AG04449 (cell line): ENCODE results near the gene JAZF1.

Source experiments
- CTCF ChIA-PET: fragments of 350-600 bp; formaldehyde crosslinking; extraction: SDS; loops from one replicate; lab custom pipeline; 2021; ENCODE audit warnings: antibody characterized with exemption; lab: Yijun Ruan, JAX
- POLR2A ChIA-PET: fragments of 400-600, 350-600 bp; formaldehyde crosslinking; extraction: SDS; loops from one replicate; lab custom pipeline; 2020; ENCODE audit warnings: antibody characterized with exemption, inconsistent platforms; lab: Yijun Ruan, JAX
- DNase-seq: peaks from one replicate; pipeline ENCODE4 v3.0.0-alpha.2; 2010; ENCODE audit warnings: low read depth, low spot score
- H3K4me3 ChIP-seq: 2 replicates; pipeline ENCODE4 v1.5.1; 2011; ENCODE audit warnings: low read depth, mild to moderate bottlenecking, control low read depth, low read length
- TF ChIP-seq, protein P1 (sequence below): IDR thresholded peaks from one replicate; pipeline ENCODE4 v1.5.1; 2011; ENCODE audit warnings: mild to moderate bottlenecking, moderate library complexity, low read length, control low read depth, inconsistent platforms; ENCODE audit not compliant: insufficient read depth; ENCODE audit errors: missing control alignments

The JAZF1 gene

DNA sequence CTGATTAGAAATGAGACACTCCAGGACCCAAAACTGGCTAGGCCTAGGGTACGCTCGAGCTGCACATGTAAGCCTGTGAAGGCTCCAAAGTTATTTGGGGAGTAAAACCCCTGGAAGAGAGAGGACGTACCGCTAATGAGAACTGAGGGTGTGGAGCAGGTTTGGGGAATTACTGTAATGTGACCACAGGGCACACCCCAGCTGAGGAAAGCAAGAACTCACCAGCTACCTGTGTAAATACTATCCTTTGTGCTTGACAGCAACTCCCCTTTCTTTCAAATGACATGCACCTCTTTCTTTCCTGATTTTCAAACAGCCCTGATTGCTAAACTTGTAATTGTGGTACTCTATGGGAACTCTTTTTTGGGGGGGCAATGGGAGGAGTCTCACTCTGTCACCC, 147.2 kb downstream of the JAZF1 start:
- no peak overlapping the region for H3K4me3 ChIP-seq
- CTCF ChIA-PET: interaction anchor here (0.9 to 2.1 kb wide), 2 partner anchors 13 to 81 kb away, joined by 4 to 7 read pairs; no protein-coding TSS in a partner anchor
- POLR2A ChIA-PET: no interaction called here
- no peak for DNase-seq
- TF ChIP-seq, protein P1, sequence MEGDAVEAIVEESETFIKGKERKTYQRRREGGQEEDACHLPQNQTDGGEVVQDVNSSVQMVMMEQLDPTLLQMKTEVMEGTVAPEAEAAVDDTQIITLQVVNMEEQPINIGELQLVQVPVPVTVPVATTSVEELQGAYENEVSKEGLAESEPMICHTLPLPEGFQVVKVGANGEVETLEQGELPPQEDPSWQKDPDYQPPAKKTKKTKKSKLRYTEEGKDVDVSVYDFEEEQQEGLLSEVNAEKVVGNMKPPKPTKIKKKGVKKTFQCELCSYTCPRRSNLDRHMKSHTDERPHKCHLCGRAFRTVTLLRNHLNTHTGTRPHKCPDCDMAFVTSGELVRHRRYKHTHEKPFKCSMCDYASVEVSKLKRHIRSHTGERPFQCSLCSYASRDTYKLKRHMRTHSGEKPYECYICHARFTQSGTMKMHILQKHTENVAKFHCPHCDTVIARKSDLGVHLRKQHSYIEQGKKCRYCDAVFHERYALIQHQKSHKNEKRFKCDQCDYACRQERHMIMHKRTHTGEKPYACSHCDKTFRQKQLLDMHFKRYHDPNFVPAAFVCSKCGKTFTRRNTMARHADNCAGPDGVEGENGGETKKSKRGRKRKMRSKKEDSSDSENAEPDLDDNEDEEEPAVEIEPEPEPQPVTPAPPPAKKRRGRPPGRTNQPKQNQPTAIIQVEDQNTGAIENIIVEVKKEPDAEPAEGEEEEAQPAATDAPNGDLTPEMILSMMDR: no peak

DNA sequence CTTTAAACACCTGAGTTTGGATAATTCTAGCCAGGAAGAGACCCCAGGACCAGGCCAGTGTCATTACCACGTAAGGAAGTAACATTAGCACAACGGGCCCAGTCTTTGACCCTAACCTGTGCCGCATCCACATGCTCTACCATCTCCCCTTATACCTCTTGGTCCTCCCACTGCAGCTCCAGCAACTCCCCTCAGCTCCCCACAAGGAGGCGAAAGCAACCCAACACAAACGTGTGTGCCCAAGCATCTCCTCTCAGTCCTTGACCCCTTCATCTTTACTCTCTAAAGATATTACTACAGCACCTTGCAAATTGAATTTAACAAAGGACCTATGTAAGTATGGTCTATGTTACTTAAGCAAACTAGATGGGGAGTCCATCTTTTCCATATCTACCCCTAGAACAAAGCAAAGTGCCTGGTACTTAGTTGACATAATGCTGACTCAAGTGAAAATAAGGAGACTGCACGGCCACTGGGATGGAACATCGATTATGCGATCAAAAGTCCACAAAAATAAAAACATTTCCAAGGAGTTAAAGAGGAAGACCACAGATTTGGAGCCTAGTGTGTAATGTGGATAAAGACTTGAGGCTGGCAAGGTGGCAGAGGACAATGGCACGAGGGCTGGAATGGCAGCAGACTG, 147.7 kb downstream of the JAZF1 start:
- TF ChIP-seq, protein P1: no peak
- ChIA-PET CTCF (interaction anchor here (1.1 to 2.1 kb wide), 3 partner anchors 11 to 64 kb away, joined by 3 to 8 read pairs (median 7); no protein-coding TSS in a partner anchor), POLR2A (no interaction called here)
- no peak overlapping the region for H3K4me3 ChIP-seq
- no peak for DNase-seq

DNA sequence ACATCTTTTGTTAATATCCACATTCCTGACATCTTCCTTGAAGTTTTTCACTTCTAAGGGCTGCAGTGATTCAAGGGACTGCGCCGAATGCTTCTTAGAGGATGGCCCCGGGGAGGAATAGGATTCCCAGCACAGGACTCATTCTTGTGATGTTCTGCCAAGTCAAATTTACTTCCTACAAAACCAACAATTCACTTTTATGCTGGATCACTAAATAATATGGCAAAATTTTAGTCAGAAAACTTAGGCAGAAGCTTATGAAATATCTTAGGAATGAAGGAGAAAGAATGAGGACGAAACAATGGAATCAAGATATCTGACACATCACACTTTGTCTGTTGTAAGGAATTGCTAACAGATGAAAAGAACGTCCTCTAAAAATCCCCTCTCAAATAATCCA, 151.5 kb downstream of the JAZF1 start:
- no peak overlapping the region for H3K4me3 ChIP-seq
- ChIA-PET CTCF (interaction anchor here (0.9 to 2.0 kb wide), 4 partner anchors 33 to 834 kb away, joined by 3 to 5 read pairs (median 3); no protein-coding TSS in a partner anchor), POLR2A (no interaction called here)
- TF ChIP-seq, protein P1: no peak
- no peak for DNase-seq

DNA sequence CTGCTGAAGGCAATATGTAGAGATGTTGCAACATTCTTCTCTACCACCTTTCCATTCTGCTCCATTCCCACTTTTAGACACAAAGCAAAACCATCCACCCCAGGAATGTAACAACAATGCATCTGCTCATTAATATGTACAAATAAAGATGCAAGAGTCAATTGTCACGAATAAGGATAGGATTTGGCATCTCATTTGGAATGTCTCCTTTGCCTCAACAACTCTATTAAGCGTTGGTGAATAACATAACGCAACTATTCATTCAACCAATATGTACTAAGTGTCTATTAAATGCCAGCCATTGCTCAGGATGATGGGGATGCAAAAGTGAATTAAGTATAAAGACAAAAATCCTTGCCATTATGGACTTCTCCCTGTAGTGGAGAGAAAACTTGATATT, 152.1 kb downstream of the JAZF1 start:
- CTCF ChIA-PET: interaction anchor here (1.0 to 2.0 kb wide), 4 partner anchors 8 to 833 kb away, joined by 3 to 5 read pairs (median 3); no protein-coding TSS in a partner anchor
- TF ChIP-seq, protein P1: no peak
- no peak overlapping the region for H3K4me3 ChIP-seq
- no peak for DNase-seq
- POLR2A ChIA-PET: no interaction called here

DNA sequence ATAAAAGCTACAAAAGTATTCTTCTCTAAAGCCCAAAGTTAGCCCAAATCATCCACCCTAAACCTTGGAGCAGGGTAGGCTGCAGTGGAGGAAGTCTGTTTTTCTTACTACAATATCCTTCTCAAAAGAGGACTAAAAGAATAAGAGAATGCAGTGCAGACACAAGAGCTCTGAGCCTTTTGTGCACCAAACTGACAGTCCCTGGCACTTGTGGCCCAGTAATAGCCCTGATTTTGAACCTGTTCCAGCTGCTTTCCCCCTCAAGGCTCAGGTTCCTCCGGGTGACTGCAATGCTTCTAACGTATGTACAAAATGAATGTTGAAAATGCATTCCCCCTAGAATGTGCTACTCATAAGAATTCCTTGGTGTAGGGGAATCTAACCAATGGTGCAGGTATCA, 154.4 kb downstream of the JAZF1 start:
- no peak overlapping the region for H3K4me3 ChIP-seq

More for the DNA sequence above, 154.4 kb downstream of the JAZF1 start:
- ChIA-PET CTCF (interaction anchor here (1.0 to 2.0 kb wide), 3 partner anchors 52 to 830 kb away, joined by 3 to 5 read pairs (median 3); no protein-coding TSS in a partner anchor), POLR2A (no interaction called here)
- TF ChIP-seq, protein P1: no peak
- DNase-seq: no peak
